ENCODE measurements around the gene AMFR. TPM values are rescaled to one million over a fixed set of nuclear protein-coding genes. Genes with fewer than 3 reads are reported as not detected.
A peak's percentile ranks its signal among the peaks of the same experiment; 100 is the strongest.

Gene AMFR
- total and polyA plus RNA-seq, 2 of the 13 experiments (the other 11 are each of a cell fraction or from before 2014, with no cell fraction given), result 52.9 to 108 TPM

DNA sequence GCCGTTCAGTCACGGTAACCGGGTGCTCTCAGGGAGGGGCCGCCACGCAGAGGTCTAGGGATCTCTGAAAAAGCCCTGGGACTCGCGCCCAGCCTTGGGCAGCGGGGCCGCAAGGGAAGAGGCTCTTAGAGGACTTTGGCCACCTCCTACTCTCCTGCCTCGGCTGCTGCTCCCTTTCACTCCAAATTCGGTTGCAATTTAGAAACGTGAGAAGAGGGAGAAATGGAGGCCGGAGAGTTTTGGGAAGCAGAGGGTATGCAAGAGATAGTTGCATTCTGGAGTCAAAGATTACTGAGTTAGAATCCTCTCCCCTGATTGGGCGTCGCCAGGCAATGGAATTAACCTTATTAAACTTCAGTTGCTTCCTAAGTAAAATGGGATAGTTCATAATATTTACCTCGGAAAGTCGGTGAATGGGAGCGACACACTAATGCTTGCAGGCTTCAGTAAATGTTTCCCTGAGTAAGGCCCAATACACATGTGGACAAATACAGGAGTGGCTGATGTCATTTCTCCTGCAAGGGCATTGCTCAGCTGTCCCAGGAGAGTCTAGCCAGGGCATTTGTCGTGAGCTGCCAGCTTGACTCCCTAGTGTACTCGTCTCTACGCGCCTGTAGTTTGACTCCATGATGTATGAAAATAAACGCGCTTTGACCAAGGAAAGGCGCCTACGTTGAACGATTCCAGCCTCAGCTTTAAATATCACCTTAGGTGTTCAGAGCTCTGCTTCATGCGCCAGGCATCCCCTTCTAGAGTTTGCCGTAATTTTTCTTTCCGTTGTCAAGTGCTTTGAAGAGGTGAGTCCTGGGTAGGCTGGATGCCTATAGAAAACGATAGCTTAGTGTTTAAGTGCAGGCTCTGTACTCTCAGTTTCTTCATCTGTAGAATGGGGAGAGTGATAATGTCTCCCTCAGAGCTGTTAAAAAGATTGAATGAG is 26.7 kb upstream of the AMFR start (continued):
- TF ChIP-seq ZNF879 (CRISPR knock-in tag; IDR thresholded peaks at IDR 0.05) (no peak), NR2F2 (IDR thresholded peaks at IDR 0.05; ENCODE audit: borderline replicate concordance, low read depth) (0 out of 2 replicates have a peak, but pooled peaks have one; percentile 12), MTA1 (CRISPR knock-in tag; IDR thresholded peaks at IDR 0.05; ENCODE audit: borderline replicate concordance) (no peak), NCOA2 (CRISPR knock-in tag; IDR thresholded peaks at IDR 0.05) (peak; percentile 22; the same call in 1 of the 2 replicates), FOXJ3 (CRISPR knock-in tag; IDR thresholded peaks at IDR 0.05; ENCODE audit: borderline replicate concordance) (no peak), HHEX (CRISPR knock-in tag; IDR thresholded peaks at IDR 0.05) (peak; percentile 18; the same call in 1 of the 2 replicates), KLF9 (CRISPR knock-in tag; IDR thresholded peaks at IDR 0.05; ENCODE audit: low read depth) (no peak), HNF1A (IDR thresholded peaks at IDR 0.05; ENCODE audit: low read depth) (no peak), HNF1A (CRISPR knock-in tag; IDR thresholded peaks at IDR 0.05; ENCODE audit: borderline replicate concordance) (no peak), TCF12 (IDR thresholded peaks at IDR 0.05) (no peak), TCF12 (CRISPR knock-in tag; IDR thresholded peaks at IDR 0.05) (no peak), ZNF607 (CRISPR knock-in tag; IDR thresholded peaks at IDR 0.05; ENCODE audit: borderline replicate concordance) (peak; percentile 13; the same call in 1 of the 2 replicates), SP2 (CRISPR knock-in tag; IDR thresholded peaks at IDR 0.05) (no peak), RARA (CRISPR knock-in tag; IDR thresholded peaks at IDR 0.05) (no peak), ZNF616 (CRISPR knock-in tag; IDR thresholded peaks at IDR 0.05; ENCODE audit: low read depth) (no peak), SP1 (IDR thresholded peaks at IDR 0.05) (no peak), SP1 (CRISPR knock-in tag; IDR thresholded peaks at IDR 0.05) (0 out of 2 replicates have a peak, but pooled peaks have one; percentile 7), ZNF317 (CRISPR knock-in tag; IDR thresholded peaks at IDR 0.05) (no peak), PBX3 (CRISPR knock-in tag; IDR thresholded peaks at IDR 0.05; ENCODE audit: borderline replicate concordance) (no peak)
- TF ChIP-seq, protein P1, sequence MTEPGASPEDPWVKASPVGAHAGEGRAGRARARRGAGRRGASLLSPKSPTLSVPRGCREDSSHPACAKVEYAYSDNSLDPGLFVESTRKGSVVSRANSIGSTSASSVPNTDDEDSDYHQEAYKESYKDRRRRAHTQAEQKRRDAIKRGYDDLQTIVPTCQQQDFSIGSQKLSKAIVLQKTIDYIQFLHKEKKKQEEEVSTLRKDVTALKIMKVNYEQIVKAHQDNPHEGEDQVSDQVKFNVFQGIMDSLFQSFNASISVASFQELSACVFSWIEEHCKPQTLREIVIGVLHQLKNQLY (CRISPR knock-in tag; IDR thresholded peaks at IDR 0.05), result no peak
